ENCODE results near the gene LACTB.
A peak's percentile ranks its signal among the peaks of the same experiment; 100 is the strongest.

LACTB gene

DNA sequence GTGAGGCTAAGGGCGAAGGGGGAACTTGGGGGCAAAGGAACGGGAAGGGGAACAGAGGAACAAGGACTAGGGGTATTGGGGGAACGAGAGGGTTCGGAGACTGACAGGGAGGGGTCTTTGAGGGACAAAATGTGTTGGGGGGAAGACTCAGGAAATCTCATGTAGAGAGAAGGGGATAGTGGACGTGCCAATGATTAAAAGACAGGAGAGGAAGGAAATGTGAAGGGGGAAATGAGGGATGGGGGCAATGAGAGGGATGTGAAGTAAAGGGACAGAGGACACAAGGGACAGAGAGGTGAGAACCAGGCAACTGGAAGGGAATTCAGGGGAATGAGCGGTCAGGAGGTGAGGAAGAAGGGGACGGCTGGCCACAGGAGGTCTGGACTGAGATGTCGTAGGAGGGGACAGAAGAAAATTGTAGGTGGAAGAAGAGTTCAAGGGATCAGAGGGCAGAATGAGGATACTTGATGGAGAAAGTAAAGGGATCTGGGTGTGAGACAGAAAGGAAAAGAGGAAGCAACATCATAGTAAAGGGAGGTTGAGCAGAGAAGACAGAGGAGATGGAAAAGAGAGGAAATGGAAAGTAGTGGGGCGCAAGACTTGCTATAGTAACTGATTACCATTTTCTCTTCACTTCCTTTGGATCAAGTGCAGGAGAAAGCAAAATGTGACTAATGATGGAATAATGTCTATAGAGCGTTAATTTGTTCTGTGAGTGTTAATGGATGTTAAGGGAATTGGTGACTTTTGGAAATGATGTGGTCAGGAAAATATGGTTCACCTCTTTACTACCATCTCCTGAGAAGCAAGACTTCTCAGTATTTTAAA, 68.5 kb downstream of the LACTB start:
- Mint-ChIP-seq H3K27ac (peak overlapping the region; percentile 99), H3K4me1 (ENCODE audit: low read depth) (peaks cover 62% of the 10 kb centered on the region), H3K4me3 (peak overlapping the region; percentile 100), H3K9me3 (no peaks in the 10 kb centered on the region), H3K27me3 (no peaks in the 10 kb centered on the region), H3K36me3 (ENCODE audit: low read depth) (peaks cover 39% of the 10 kb centered on the region)

GRCh38 chr15:63190769-63191649, 69.3 kb downstream of the LACTB start:
- Mint-ChIP-seq H3K9me3 (no peaks in the 10 kb centered on the region), H3K4me3 (peak overlapping the region; percentile 100), H3K36me3 (ENCODE audit: low read depth) (peaks cover 39% of the 10 kb centered on the region), H3K4me1 (ENCODE audit: low read depth) (peaks cover 67% of the 10 kb centered on the region), H3K27me3 (no peaks in the 10 kb centered on the region), H3K27ac (peak overlapping the region; percentile 99)

All from stimulated activated naive CD8-positive, alpha-beta T cell treated with anti-CD3 and anti-CD28 coated beads, Interleukin-15, Interleukin-2, amounts not matched to agents 100 ng/mL and 50 ng/mL, for 24 hours (primary cell).